Peyer's patch (tissue), 4 donors: ENCODE results near the gene TMEM14B.

Experiments used
- CTCF ChIP-seq, 6 experiments: fragments of 450-650 bp in 4 of 6; fragments of 200-600 bp in 2 of 6; sonication (generic) in 1 of 6; IDR thresholded peaks; one replicate each; pipeline ENCODE4 v1.5.1; 2017 to 2019; ENCODE audit warnings: antibody characterized with exemption in 6 of 6, mild to moderate bottlenecking in 3 of 6, moderate library complexity in 1 of 6
- POLR2A ChIP-seq, 2 donors: fragments of 450-650 bp; IDR thresholded peaks; one replicate each; pipeline ENCODE4 v1.5.1; 2017; ENCODE audit warnings: antibody characterized with exemption in 2 of 2, mild to moderate bottlenecking in 2 of 2, moderate library complexity in 2 of 2

GRCh38 chr6:10736731-10737130 lies 10.9 kb upstream of the TMEM14B start:
- TF ChIP-seq POLR2A (IDR thresholded peaks at IDR 0.05) = no peak
- no peak for TF ChIP-seq CTCF (IDR thresholded peaks at IDR 0.05)
